ENCODE results near the gene EFEMP1. TPM values are rescaled to one million over a fixed set of nuclear protein-coding genes. Genes with fewer than 3 reads are reported as not detected.

Gene EFEMP1
- total RNA-seq, 1 experiment from 2014 or later: 24.0 TPM

GRCh38 chr2:55916473-55917049 is 7.0 kb downstream of the EFEMP1 start:
- ATAC-seq (no peak), DNase-seq (ENCODE audit: low spot score) (no peak)
- peaks cover 2% of the 10 kb centered on the region; the same call in 1 of the 2 replicates for H3K36me3 Mint-ChIP-seq
- H3K4me1 Mint-ChIP-seq: peaks cover 7% of the 10 kb centered on the region
- ChIA-PET CTCF (no interaction called here), POLR2A (no interaction called here)
- no peaks in the 10 kb centered on the region for H3K9me3 Mint-ChIP-seq
- TF ChIP-seq SMAD4 (CRISPR knock-in tag; IDR thresholded peaks at IDR 0.05) (no peak), ZNF423 (CRISPR knock-in tag; IDR thresholded peaks at IDR 0.05) (no peak), PREB (CRISPR knock-in tag; IDR thresholded peaks at IDR 0.05; ENCODE audit: borderline replicate concordance) (no peak), USF2 (CRISPR knock-in tag; IDR thresholded peaks at IDR 0.05) (no peak), NR3C1 (CRISPR knock-in tag; conservative IDR thresholded peaks at IDR 0.05; ENCODE audit: low read depth) (no peak), MLX (CRISPR knock-in tag; IDR thresholded peaks at IDR 0.05) (no peak), CTCF (IDR thresholded peaks at IDR 0.05) (no peak), GABPB1 (CRISPR knock-in tag; IDR thresholded peaks at IDR 0.05) (no peak), ZBTB21 (CRISPR knock-in tag; IDR thresholded peaks at IDR 0.05; ENCODE audit: borderline replicate concordance) (no peak), ARID4B (CRISPR knock-in tag; IDR thresholded peaks at IDR 0.05; ENCODE audit: borderline replicate concordance) (no peak), ZNF138 (CRISPR knock-in tag; conservative IDR thresholded peaks at IDR 0.05) (no peak), ZNF232 (CRISPR knock-in tag; IDR thresholded peaks at IDR 0.05) (no peak), ZNF281 (CRISPR knock-in tag; IDR thresholded peaks at IDR 0.05) (no peak), EMX1 (CRISPR knock-in tag; IDR thresholded peaks at IDR 0.05) (no peak), CREM (CRISPR knock-in tag; IDR thresholded peaks at IDR 0.05) (no peak), TP53 (CRISPR knock-in tag; IDR thresholded peaks at IDR 0.05) (no peak), ZNF425 (CRISPR knock-in tag; conservative IDR thresholded peaks at IDR 0.05) (no peak), ESRRA (CRISPR knock-in tag; IDR thresholded peaks at IDR 0.05; ENCODE audit: borderline replicate concordance) (no peak), ZNF219 (CRISPR knock-in tag; IDR thresholded peaks at IDR 0.05; ENCODE audit: borderline replicate concordance) (no peak)
- H3K27me3 Mint-ChIP-seq (ENCODE audit: low read depth): peaks cover 3% of the 10 kb centered on the region; the same call in 1 of the 2 replicates
- H3K4me3 Mint-ChIP-seq: no peak overlapping the region
- H3K27ac Mint-ChIP-seq: no peak overlapping the region

Measured in WTC11 (cell line).